ENCODE data around the gene OTX2. TPM values are rescaled to one million over a fixed set of nuclear protein-coding genes. Genes with fewer than 3 reads are reported as not detected.

OTX2 gene
- total and polyA plus RNA-seq, 12 donors = not detected

DNA sequence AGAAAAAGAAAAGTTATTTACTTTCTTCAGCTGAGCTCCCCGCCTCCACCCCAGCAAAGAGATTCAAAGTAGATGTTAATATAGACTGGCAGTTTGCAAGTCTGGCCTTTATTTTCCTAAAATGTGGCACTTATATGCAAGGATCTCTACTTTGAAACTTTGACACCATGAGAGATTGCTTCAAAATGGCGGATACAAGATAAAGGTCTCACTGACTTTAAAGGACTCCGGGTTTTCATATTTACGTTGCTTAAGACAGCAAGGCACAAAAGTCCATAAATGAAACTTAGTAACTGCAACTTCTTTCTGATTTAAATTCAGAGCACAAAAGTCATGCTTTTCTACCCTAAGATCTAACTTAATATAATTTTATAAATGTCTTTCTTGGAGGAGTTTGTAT lies 3.5 kb downstream of the OTX2 start:
- 12 to 22% methylated on average over 4 of the region's 4 CpGs for WGBS, 2 donors
- Histone ChIP-seq H3K27me3 (peaks cover 44 to 100% (median 100%) of the 10 kb centered on the region in 7 donors), H3K27ac (no peak overlapping the region), H3K9me3 (no peaks in the 10 kb centered on the region), H3K4me3 (no peak overlapping the region), H3K36me3 (no peaks in the 10 kb centered on the region), H3K4me1 (peaks cover 5 to 23% (median 17%) of the 10 kb centered on the region in 9 donors)
- ATAC-seq (no peak), DNase-seq (no peak)
- TF ChIP-seq, protein P1, sequence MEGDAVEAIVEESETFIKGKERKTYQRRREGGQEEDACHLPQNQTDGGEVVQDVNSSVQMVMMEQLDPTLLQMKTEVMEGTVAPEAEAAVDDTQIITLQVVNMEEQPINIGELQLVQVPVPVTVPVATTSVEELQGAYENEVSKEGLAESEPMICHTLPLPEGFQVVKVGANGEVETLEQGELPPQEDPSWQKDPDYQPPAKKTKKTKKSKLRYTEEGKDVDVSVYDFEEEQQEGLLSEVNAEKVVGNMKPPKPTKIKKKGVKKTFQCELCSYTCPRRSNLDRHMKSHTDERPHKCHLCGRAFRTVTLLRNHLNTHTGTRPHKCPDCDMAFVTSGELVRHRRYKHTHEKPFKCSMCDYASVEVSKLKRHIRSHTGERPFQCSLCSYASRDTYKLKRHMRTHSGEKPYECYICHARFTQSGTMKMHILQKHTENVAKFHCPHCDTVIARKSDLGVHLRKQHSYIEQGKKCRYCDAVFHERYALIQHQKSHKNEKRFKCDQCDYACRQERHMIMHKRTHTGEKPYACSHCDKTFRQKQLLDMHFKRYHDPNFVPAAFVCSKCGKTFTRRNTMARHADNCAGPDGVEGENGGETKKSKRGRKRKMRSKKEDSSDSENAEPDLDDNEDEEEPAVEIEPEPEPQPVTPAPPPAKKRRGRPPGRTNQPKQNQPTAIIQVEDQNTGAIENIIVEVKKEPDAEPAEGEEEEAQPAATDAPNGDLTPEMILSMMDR (IDR thresholded peaks at IDR 0.05) = no peak
- intact Hi-C loops (cut with DNase I) = no loop called here

DNA sequence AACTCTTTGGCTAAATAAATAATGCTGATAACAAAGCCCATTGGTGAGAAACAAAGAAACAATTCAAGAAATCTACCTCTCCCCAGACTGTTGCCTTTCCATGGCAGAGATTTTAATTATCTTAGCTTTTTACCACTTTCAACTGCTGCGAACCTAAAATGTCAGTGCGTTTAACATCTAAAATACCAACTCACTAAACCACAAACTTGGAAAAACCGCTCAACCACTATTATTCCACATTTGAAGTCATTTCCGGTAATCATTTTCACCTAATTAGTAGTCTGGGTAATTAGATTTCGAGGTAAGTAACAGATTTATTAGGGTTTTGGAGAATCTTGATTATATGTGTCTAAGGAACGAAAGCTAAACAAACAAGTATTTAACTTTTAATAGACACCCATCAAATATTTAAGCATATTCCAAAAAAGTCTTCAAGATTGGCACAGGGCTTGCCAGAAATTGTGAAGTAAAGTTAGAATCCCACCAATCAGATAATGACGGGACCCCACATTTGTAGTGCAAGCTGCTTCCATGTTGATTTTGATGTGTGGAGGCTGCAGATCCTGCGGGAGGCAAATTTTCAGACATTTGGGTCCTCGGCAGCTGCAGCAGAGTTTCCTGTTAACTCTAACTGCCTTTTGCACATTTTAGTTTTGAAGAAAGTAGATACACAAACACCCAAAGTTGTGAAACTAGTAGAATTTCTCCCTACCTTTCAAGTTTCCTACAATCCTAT lies 4.1 kb downstream of the OTX2 start:
- Histone ChIP-seq H3K4me3 (no peak overlapping the region), H3K9me3 (no peaks in the 10 kb centered on the region), H3K27ac (no peak overlapping the region), H3K4me1 (peaks cover 5 to 23% (median 17%) of the 10 kb centered on the region in 9 donors), H3K36me3 (no peaks in the 10 kb centered on the region), H3K27me3 (peaks cover 39 to 100% (median 100%) of the 10 kb centered on the region in 7 donors)
- TF ChIP-seq, protein P1 (IDR thresholded peaks at IDR 0.05) = no peak
- DNase-seq (no peak), ATAC-seq (no peak)
- 13% methylated on average over 9 of the region's 9 CpGs for WGBS, 2 donors
- intact Hi-C loops (cut with DNase I) = no loop called here

DNA sequence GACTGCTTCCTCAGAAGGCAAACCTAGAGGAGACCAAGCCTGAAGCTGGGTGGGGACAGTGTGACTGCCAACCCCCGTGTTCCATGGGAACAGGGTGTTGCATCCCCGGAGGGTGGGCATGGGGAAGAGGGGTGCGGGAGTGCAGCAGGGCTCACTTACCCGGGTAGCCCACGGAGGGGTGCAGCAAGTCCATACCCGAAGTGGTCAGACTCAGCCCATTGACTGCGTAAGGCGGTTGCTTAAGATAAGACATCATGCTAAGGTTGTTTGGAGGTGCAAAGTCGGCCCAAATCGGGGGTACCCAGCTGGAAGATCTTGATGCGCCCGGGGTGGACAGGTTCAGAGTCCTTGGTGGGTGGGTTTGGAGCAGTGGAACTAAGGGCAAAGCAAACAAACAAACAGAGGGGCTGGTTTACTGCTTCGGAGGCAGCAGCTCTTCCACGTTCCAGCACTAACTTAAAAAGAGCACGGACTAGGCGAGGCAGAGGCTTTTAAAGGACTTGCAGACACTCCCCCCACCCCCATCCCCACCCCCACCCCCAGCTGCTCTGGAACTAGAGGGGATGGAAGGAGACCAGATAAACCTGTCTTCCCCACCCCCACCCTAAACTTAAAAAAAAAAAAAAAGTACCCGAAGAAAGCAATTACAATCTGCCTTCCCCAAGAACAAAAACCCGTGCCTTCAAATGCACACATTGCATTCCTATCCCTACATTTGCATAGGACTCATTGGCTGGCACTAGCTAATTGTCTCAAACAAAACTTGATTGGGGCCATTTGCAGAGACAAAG lies 4.9 kb downstream of the OTX2 start:
- Histone ChIP-seq H3K27me3 (peaks cover 36 to 100% (median 100%) of the 10 kb centered on the region in 7 donors), H3K9me3 (no peaks in the 10 kb centered on the region), H3K4me1 (peaks cover 5 to 23% (median 17%) of the 10 kb centered on the region in 9 donors), H3K4me3 (peak overlapping the region in 1 of 10 donors; percentile 10), H3K36me3 (no peaks in the 10 kb centered on the region), H3K27ac (no peak overlapping the region)
- ATAC-seq = no peak
- DNase-seq = no peak
- 3 to 4% methylated on average over 18 of the region's 18 CpGs for WGBS, 2 donors
- TF ChIP-seq, protein P1 (IDR thresholded peaks at IDR 0.05) = no peak
- intact Hi-C loops (cut with DNase I) = no loop called here

DNA sequence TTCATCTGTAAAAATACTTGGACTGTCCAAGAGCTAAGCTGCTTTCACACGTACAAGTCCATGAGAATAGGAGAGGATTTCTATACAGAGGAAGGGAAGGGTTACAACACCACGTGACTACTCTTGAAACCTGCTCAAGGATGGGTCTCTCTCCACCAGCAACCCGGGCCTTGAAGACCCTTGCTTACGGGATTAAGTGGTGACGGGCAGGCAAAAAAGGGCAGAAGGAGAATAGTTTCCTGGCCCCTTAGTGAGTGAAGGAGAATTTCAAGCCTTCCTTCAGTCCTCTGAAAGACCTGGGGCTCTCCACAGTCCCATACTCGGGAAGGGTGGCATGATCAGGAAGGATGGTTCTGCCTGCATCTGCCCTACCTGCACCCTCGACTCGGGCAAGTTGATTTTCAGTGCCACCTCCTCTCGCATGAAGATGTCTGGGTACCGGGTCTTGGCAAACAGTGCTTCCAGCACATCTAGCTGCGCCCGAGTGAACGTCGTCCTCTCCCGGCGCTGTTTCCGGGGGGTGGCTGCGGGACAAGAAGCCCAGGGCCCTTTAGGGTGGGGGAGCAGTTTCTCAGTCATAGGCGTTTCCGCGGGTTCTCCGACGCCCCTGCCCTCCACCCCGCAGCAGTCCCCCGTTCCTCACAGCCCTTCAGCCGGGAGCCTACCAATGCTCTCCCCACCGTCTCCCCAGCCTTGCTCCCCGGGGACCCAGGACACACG lies 6.3 kb downstream of the OTX2 start:
- ATAC-seq = no peak
- intact Hi-C loops (cut with DNase I) = no loop called here
- peaks cover 24 to 100% (median 100%) of the 10 kb centered on the region in 7 donors for H3K27me3 ChIP-seq
- TF ChIP-seq, protein P1 (IDR thresholded peaks at IDR 0.05) = no peak
- WGBS, 2 donors = 9 to 10% methylated on average over 29 of the region's 29 CpGs
- H3K4me3 ChIP-seq = no peak overlapping the region
- DNase-seq = no peak
- H3K36me3 ChIP-seq = no peaks in the 10 kb centered on the region
- H3K27ac ChIP-seq = no peak overlapping the region
- H3K9me3 ChIP-seq = peaks cover 0 to 3% (median 0%) of the 10 kb centered on the region in 11 donors
- peaks cover 5 to 13% (median 10%) of the 10 kb centered on the region in 9 donors for H3K4me1 ChIP-seq
